Calu3 (cell line): ENCODE measurements around the gene VANGL1. TPM values are rescaled to one million over a fixed set of nuclear protein-coding genes. Genes with fewer than 3 reads are reported as not detected.

ENCODE experiments used
- BruUV-seq: library from RNA; stranded (reverse); fragments of 400-500 nt; replicated peaks from 2 replicates; lab custom pipeline; 2021; lab: Mats Ljungman, UMichigan
- CTCF ChIA-PET: fragments of 300-600 bp; sonication (Branson Sonifier 250); formaldehyde crosslinking; loops from one replicate; lab custom pipeline; 2022; ENCODE audit warnings: antibody characterized with exemption; lab: Charles Lee
- DNase-seq: peaks from one replicate; pipeline ENCODE4 v3.0.0; 2022
- H3K27ac Mint-ChIP-seq: one replicate; pipeline ENCODE4 v1.8.0; 2022; ENCODE audit warnings: mixed read lengths; ENCODE audit not compliant: unreplicated experiment
- H3K27me3 Mint-ChIP-seq: one replicate; pipeline ENCODE4 v1.8.0; 2022; ENCODE audit warnings: mixed read lengths; ENCODE audit not compliant: unreplicated experiment
- H3K36me3 Mint-ChIP-seq: one replicate; pipeline ENCODE4 v1.8.0; 2022; ENCODE audit warnings: mild to moderate bottlenecking, moderate library complexity, mixed read lengths; ENCODE audit not compliant: insufficient read depth, unreplicated experiment
- H3K4me1 Mint-ChIP-seq: one replicate; pipeline ENCODE4 v1.8.0; 2022; ENCODE audit warnings: mild to moderate bottlenecking, low read depth, mixed read lengths; ENCODE audit not compliant: unreplicated experiment
- H3K4me3 Mint-ChIP-seq: one replicate; pipeline ENCODE4 v1.8.0; 2022; ENCODE audit warnings: mild to moderate bottlenecking, low read depth, moderate library complexity, mixed read lengths; ENCODE audit not compliant: unreplicated experiment
- H3K9me3 Mint-ChIP-seq: one replicate; pipeline ENCODE4 v1.8.0; 2022; ENCODE audit warnings: low read depth, mixed read lengths; ENCODE audit not compliant: unreplicated experiment
- intact Hi-C: fragments of 100-400 bp; cut with micrococcal nuclease; formaldehyde crosslinking; loops from one replicate; pipeline ENCODE4 v1.10.0; 2022; ENCODE audit not compliant: unreplicated experiment
- total RNA-seq: library from RNA; stranded (reverse); gene quantifications from 2 replicates; pipeline ENCODE4 v1.2.3, GENCODE V29; 2022
- TF ChIP-seq, protein P1 (sequence below): fragments of 200-600 bp; IDR thresholded peaks from one replicate; pipeline ENCODE4 v1.8.0; 2022; ENCODE audit warnings: antibody characterized with exemption; ENCODE audit not compliant: unreplicated experiment

VANGL1 gene
- total RNA-seq, 1 experiment from 2014 or later: 22.4 TPM

- H3K27me3 Mint-ChIP-seq: no peaks in the 10 kb centered on the region
- H3K36me3 Mint-ChIP-seq: peaks cover 19% of the 10 kb centered on the region
- no TSS peak for BruUV-seq
- DNase-seq: no peak
- H3K27ac Mint-ChIP-seq: no peak overlapping the region
- TF ChIP-seq, protein P1, sequence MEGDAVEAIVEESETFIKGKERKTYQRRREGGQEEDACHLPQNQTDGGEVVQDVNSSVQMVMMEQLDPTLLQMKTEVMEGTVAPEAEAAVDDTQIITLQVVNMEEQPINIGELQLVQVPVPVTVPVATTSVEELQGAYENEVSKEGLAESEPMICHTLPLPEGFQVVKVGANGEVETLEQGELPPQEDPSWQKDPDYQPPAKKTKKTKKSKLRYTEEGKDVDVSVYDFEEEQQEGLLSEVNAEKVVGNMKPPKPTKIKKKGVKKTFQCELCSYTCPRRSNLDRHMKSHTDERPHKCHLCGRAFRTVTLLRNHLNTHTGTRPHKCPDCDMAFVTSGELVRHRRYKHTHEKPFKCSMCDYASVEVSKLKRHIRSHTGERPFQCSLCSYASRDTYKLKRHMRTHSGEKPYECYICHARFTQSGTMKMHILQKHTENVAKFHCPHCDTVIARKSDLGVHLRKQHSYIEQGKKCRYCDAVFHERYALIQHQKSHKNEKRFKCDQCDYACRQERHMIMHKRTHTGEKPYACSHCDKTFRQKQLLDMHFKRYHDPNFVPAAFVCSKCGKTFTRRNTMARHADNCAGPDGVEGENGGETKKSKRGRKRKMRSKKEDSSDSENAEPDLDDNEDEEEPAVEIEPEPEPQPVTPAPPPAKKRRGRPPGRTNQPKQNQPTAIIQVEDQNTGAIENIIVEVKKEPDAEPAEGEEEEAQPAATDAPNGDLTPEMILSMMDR: no peak
- H3K4me1 Mint-ChIP-seq: peaks cover 8% of the 10 kb centered on the region
- H3K9me3 Mint-ChIP-seq: no peaks in the 10 kb centered on the region
- no peak overlapping the region for H3K4me3 Mint-ChIP-seq
- intact Hi-C loops: no loop called here
- CTCF ChIA-PET: no interaction called here
Measured at GRCh38 chr1:115655916-115656315, 14.1 kb downstream of the VANGL1 start.

GRCh38 chr1:115656461-115657077 is 14.8 kb downstream of the VANGL1 start:
- DNase-seq: no peak
- no TSS peak for BruUV-seq
- Mint-ChIP-seq H3K9me3 (no peaks in the 10 kb centered on the region), H3K4me3 (no peak overlapping the region), H3K27ac (no peak overlapping the region), H3K36me3 (peaks cover 18% of the 10 kb centered on the region), H3K4me1 (peaks cover 8% of the 10 kb centered on the region), H3K27me3 (no peaks in the 10 kb centered on the region)
- intact Hi-C loops: no loop called here
- TF ChIP-seq, protein P1: no peak
- CTCF ChIA-PET: no interaction called here

DNA sequence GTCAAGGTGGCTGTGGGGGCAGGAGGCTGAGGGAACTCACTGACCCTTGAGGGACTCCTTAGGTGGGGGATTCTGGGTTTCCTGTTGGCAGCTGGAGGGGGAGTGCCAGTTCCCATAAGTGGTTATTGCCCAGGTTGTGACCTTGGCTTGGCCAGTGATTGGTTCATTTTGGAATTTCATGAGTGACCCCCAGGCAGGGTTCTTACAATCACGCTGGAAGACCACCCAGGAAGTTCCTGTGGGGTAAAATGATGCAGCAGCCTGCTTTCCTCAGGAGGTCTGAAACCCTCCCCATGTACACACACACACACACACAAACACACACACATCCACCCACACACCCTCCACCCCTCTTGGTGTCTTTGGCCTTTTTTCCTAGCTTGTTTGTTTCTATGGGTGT is 16.9 kb downstream of the VANGL1 start:
- no TSS peak for BruUV-seq
- intact Hi-C loops: no loop called here
- no peaks in the 10 kb centered on the region for H3K27me3 Mint-ChIP-seq
- H3K4me1 Mint-ChIP-seq: peaks cover 8% of the 10 kb centered on the region
- H3K9me3 Mint-ChIP-seq: no peaks in the 10 kb centered on the region
- H3K4me3 Mint-ChIP-seq: no peak overlapping the region
- CTCF ChIA-PET: no interaction called here
- peaks cover 12% of the 10 kb centered on the region for H3K36me3 Mint-ChIP-seq
- TF ChIP-seq, protein P1: no peak
- DNase-seq: no peak
- H3K27ac Mint-ChIP-seq: no peak overlapping the region

DNA sequence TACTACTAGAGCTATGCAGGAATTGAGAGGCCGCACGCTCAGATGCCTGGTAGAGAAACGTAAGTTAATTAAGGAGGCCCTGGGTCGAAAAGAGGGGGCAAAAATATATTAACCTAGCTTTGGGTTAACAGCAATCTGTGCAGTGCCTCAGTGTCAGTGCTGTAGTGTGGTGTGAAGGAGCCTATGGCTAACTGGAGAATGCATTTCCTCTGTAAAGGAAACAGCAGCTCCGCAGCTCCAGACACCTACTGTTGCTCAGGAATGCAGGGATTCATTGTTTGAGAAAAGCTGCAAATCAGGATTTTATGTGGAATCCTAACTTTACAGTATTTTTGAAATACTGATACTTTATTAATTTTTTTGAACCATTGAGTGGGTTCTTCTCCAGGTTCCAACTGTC is 18.4 kb downstream of the VANGL1 start:
- H3K4me3 Mint-ChIP-seq: no peak overlapping the region
- DNase-seq: no peak
- H3K27me3 Mint-ChIP-seq: no peaks in the 10 kb centered on the region
- no peaks in the 10 kb centered on the region for H3K9me3 Mint-ChIP-seq
- CTCF ChIA-PET: interaction anchor here (0.7 kb wide), 1 partner anchor 77 kb away, joined by 3 read pairs; no protein-coding TSS in a partner anchor
- intact Hi-C loops: no loop called here
- no peak overlapping the region for H3K27ac Mint-ChIP-seq
- TF ChIP-seq, protein P1: no peak
- H3K4me1 Mint-ChIP-seq: peaks cover 12% of the 10 kb centered on the region
- no TSS peak for BruUV-seq
- no peaks in the 10 kb centered on the region for H3K36me3 Mint-ChIP-seq
